Measurements from ENCODE around the gene RPL36.

DNA sequence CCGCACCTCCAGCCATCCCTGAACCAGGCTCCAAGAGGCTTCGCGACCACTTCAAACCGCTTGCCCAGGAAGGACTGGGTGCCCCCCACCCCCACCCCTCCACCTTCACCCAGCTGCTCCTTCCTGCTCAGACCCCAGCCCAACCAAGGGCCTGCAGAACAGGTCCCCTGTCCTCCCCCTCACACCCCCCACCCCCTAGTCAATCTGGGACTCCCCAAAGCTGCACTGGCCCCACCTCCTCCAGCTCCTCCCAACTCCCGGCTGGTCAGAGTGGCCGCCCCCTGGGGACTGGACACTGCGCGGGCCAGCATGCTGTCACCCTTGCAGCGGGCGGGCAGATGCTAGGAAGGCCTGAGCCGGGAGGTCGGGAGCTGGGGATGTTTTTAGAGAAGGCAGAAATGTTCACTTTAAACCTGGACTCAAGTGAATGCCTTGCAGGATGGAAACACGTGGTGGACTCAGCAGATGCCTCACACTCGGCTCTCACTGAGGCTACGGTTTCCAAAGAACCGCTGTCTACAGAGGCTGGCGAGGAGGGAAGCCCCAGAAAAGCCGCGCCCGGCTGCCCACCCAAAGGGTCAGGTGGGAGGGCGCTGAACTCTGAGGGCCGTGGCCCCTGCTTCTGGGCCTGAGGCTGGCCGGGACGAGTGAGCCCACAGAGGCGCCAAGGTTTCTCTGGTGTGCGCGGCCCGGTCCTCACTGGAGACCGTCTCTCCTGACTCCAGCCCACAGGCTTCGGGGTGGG is 8.0 kb downstream of the RPL36 start:
- TF ChIP-seq RAD21 (conservative IDR thresholded peaks at IDR 0.05 in 1 of 2, IDR thresholded peaks at IDR 0.05 in 1 of 2), result no peak
- no peak for TF ChIP-seq RCOR1 (IDR thresholded peaks at IDR 0.05; ENCODE audit: low read depth, low read length)
- no peak for TF ChIP-seq CTCF (IDR thresholded peaks at IDR 0.05)
- no peak for TF ChIP-seq MYC (IDR thresholded peaks at IDR 0.05; ENCODE audit: borderline replicate concordance, low read length)
- TF ChIP-seq, protein P1, sequence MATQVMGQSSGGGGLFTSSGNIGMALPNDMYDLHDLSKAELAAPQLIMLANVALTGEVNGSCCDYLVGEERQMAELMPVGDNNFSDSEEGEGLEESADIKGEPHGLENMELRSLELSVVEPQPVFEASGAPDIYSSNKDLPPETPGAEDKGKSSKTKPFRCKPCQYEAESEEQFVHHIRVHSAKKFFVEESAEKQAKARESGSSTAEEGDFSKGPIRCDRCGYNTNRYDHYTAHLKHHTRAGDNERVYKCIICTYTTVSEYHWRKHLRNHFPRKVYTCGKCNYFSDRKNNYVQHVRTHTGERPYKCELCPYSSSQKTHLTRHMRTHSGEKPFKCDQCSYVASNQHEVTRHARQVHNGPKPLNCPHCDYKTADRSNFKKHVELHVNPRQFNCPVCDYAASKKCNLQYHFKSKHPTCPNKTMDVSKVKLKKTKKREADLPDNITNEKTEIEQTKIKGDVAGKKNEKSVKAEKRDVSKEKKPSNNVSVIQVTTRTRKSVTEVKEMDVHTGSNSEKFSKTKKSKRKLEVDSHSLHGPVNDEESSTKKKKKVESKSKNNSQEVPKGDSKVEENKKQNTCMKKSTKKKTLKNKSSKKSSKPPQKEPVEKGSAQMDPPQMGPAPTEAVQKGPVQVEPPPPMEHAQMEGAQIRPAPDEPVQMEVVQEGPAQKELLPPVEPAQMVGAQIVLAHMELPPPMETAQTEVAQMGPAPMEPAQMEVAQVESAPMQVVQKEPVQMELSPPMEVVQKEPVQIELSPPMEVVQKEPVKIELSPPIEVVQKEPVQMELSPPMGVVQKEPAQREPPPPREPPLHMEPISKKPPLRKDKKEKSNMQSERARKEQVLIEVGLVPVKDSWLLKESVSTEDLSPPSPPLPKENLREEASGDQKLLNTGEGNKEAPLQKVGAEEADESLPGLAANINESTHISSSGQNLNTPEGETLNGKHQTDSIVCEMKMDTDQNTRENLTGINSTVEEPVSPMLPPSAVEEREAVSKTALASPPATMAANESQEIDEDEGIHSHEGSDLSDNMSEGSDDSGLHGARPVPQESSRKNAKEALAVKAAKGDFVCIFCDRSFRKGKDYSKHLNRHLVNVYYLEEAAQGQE (IDR thresholded peaks at IDR 0.05), result no peak
- no peak for TF ChIP-seq BHLHE40 (IDR thresholded peaks at IDR 0.05; ENCODE audit: low read depth, low read length)
- TF ChIP-seq MAX (IDR thresholded peaks at IDR 0.05), result no peak
- no peak for TF ChIP-seq EP300 (IDR thresholded peaks at IDR 0.05)
- no peak for TF ChIP-seq MAFK (IDR thresholded peaks at IDR 0.05; ENCODE audit: partially characterized antibody)
- TF ChIP-seq PBX3 (IDR thresholded peaks at IDR 0.05), result no peak
- TF ChIP-seq POLR2A (IDR thresholded peaks at IDR 0.05; ENCODE audit: low read length), result no peak
